ENCODE data around the gene PRKG1. TPM values are rescaled to one million over a fixed set of nuclear protein-coding genes. Genes with fewer than 3 reads are reported as not detected.

The PRKG1 gene
- total and polyA plus RNA-seq, 2 of the 4 experiments (the other 2 are of a cell fraction), result 3.5 to 18.3 TPM

GRCh38 chr10:51270936-51271530 lies 196.7 kb downstream of the PRKG1 start:
- Histone ChIP-seq H3K27me3 (ENCODE audit: control insufficient read depth, insufficient read depth, low read length) (no peaks in the 10 kb centered on the region), H3K18ac (ENCODE audit: low read depth, low read length) (no peak overlapping the region), H2AFZ (replicated peaks; ENCODE audit: low read length, poor library complexity) (no peak overlapping the region), H4K20me1 (ENCODE audit: insufficient read depth, low read length) (no peaks in the 10 kb centered on the region), H3K9me3 (ENCODE audit: control insufficient read depth, insufficient read depth, low read length) (no peaks in the 10 kb centered on the region), H3K4me1 (ENCODE audit: control insufficient read depth, insufficient read depth, low read length) (peaks cover 1% of the 10 kb centered on the region; the same call in 1 of the 2 replicates), H2BK20ac (ENCODE audit: low read depth, low read length) (no peak overlapping the region), H3K79me1 (ENCODE audit: low read depth in 1 of 2, low read length in 2 of 2) (peaks cover 4 to 9% of the 10 kb centered on the region in 2 experiments; a peak in 3 of 4 replicates), H3K23ac (ENCODE audit: low read depth, low read length) (no peak overlapping the region), H3K4me3 (ENCODE audit: insufficient read depth, low read depth, low read length) (no peak overlapping the region), H3K27ac (ENCODE audit: insufficient read depth, low read length) (no peak overlapping the region), H4K5ac (ENCODE audit: low read depth, low read length) (no peak overlapping the region), H3K4me2 (ENCODE audit: low read depth, low read length) (no peak overlapping the region), H3K9me1 (ENCODE audit: insufficient read depth, low read length) (no peaks in the 10 kb centered on the region), H3K4ac (ENCODE audit: low read depth, low read length) (no peak overlapping the region), H4K8ac (ENCODE audit: low read depth in 2 of 2, low read length in 2 of 2) (no peak overlapping the region), H2BK5ac (ENCODE audit: low read depth, low read length, poor library complexity, severe bottlenecking) (no peak overlapping the region), H3K14ac (replicated peaks; ENCODE audit: low read depth, low read length) (no peak overlapping the region), H2AK9ac (replicated peaks; ENCODE audit: low read depth, low read length, poor library complexity) (no peak overlapping the region), H2BK120ac (ENCODE audit: low read depth, low read length) (no peak overlapping the region), H3K56ac (ENCODE audit: extremely low read depth, insufficient read depth, low read length) (no peak overlapping the region), H3K36me3 (ENCODE audit: control insufficient read depth, insufficient read depth, low read length) (no peaks in the 10 kb centered on the region), H3K9ac (ENCODE audit: low read depth, low read length) (no peak overlapping the region), H2AK5ac (ENCODE audit: low read depth, low read length) (no peak overlapping the region), H2BK15ac (ENCODE audit: low read depth, low read length) (no peak overlapping the region), H4K91ac (ENCODE audit: insufficient read depth, low read depth, low read length) (no peak overlapping the region)
- in situ Hi-C loops (cut with MboI; ENCODE audit: low sequenced_read_pairs) (no loop called here), intact Hi-C loops (cut with micrococcal nuclease) (no loop called here), dilution Hi-C loops (cut with HindIII; ENCODE audit: low sequenced_read_pairs, unreplicated experiment) (no loop called here)
- peak; percentile 6 for DNase-seq
- ChIA-PET POLR2A (ENCODE audit: unreplicated experiment) (no interaction called here), CTCF (no interaction called here)
- no CpG with 5 or more reads among the region's 2 CpGs for WGBS, 2 experiments (ENCODE audit: extremely low coverage in 2 of 2, insufficient read length in 1 of 2)
- TF ChIP-seq ELK1 (IDR thresholded peaks at IDR 0.05; ENCODE audit: borderline replicate concordance, low read depth, low read length) (no peak), RFX5 (IDR thresholded peaks at IDR 0.05; ENCODE audit: low read depth, low read length) (no peak), NFE2L2 (IDR thresholded peaks at IDR 0.05; ENCODE audit: low read depth, low read length) (no peak), MAZ (IDR thresholded peaks at IDR 0.05; ENCODE audit: borderline replicate concordance, low read depth, low read length) (no peak), POLR2A (IDR thresholded peaks at IDR 0.05; ENCODE audit: low read depth, low read length) (no peak), CEBPB (IDR thresholded peaks at IDR 0.05; ENCODE audit: low read depth, low read length) (no peak), USF2 (IDR thresholded peaks at IDR 0.05; ENCODE audit: low read depth, low read length) (no peak), MAFK (IDR thresholded peaks at IDR 0.05; ENCODE audit: low read depth, low read length) (no peak)
- no TSS peak for BruUV-seq (replicated peaks)
- no peak for ATAC-seq (ENCODE audit: low read depth)
